HUES64 (cell line): ENCODE data around the gene ARPP21.

Experiments
- H3K27ac ChIP-seq: 2 replicates; pipeline ENCODE4 v1.7.0; 2013; ENCODE audit warnings: low read depth, low read length, inconsistent platforms
- H3K27me3 ChIP-seq: 2 replicates; pipeline ENCODE4 v1.6.1; 2013; ENCODE audit warnings: mild to moderate bottlenecking, low read length; ENCODE audit not compliant: insufficient read depth
- H3K36me3 ChIP-seq: 2 replicates; pipeline ENCODE4 v1.6.1; 2013; ENCODE audit warnings: mild to moderate bottlenecking, low read length; ENCODE audit not compliant: insufficient read depth
- H3K4me1 ChIP-seq: 2 replicates; pipeline ENCODE4 v1.6.1; 2013; ENCODE audit warnings: mild to moderate bottlenecking, low read length, moderate library complexity; ENCODE audit not compliant: insufficient read depth
- H3K4me3 ChIP-seq: 2 replicates; pipeline ENCODE4 v1.5.1; 2013; ENCODE audit warnings: mild to moderate bottlenecking, low read length, moderate library complexity
- H3K9ac ChIP-seq: 2 replicates; pipeline ENCODE4 v1.6.1; 2013; ENCODE audit warnings: mild to moderate bottlenecking, low read depth, low read length
- H3K9me3 ChIP-seq: 2 replicates; pipeline ENCODE4 v1.6.1; 2013; ENCODE audit warnings: low read depth, low read length; ENCODE audit not compliant: insufficient read depth
- whole genome bisulfite sequencing: fragments of 150-250, 120-280 bp; methylation state at CpG from one replicate; pipeline ENCODE4 v1.1.7; 2013; ENCODE audit warnings: missing lambda C conversion rate; 5-methylcytosine and 5-hydroxymethylcytosine counted together

Gene ARPP21

GRCh38 chr3:35737934-35738706 is 98.8 kb downstream of the ARPP21 start:
- no peaks in the 10 kb centered on the region for H3K36me3 ChIP-seq
- H3K4me3 ChIP-seq, result no peak overlapping the region
- no peaks in the 10 kb centered on the region for H3K9me3 ChIP-seq
- 89% methylated on average over 3 of the region's 4 CpGs for WGBS
- no peaks in the 10 kb centered on the region for H3K4me1 ChIP-seq
- H3K27ac ChIP-seq, result no peak overlapping the region
- peaks cover 19% of the 10 kb centered on the region for H3K27me3 ChIP-seq
- H3K9ac ChIP-seq, result no peak overlapping the region

GRCh38 chr3:35739181-35739809 is 100.0 kb downstream of the ARPP21 start:
- Histone ChIP-seq H3K27me3 (peaks cover 31% of the 10 kb centered on the region), H3K4me1 (peaks cover 4% of the 10 kb centered on the region; the same call in 1 of the 2 replicates), H3K36me3 (no peaks in the 10 kb centered on the region), H3K9me3 (no peaks in the 10 kb centered on the region), H3K9ac (no peak overlapping the region), H3K27ac (no peak overlapping the region), H3K4me3 (no peak overlapping the region)
- WGBS, result 74% methylated on average over 5 of the region's 5 CpGs

GRCh38 chr3:35739964-35740527 is 100.7 kb downstream of the ARPP21 start:
- no peaks in the 10 kb centered on the region for H3K9me3 ChIP-seq
- WGBS, result 89% methylated on average over 1 of the region's 2 CpGs
- H3K4me3 ChIP-seq, result no peak overlapping the region
- H3K36me3 ChIP-seq, result no peaks in the 10 kb centered on the region
- H3K9ac ChIP-seq, result no peak overlapping the region
- H3K27me3 ChIP-seq, result peaks cover 37% of the 10 kb centered on the region
- no peak overlapping the region for H3K27ac ChIP-seq
- peaks cover 4% of the 10 kb centered on the region; the same call in 1 of the 2 replicates for H3K4me1 ChIP-seq

GRCh38 chr3:35743218-35743617 is 103.9 kb downstream of the ARPP21 start:
- peaks cover 61% of the 10 kb centered on the region for H3K27me3 ChIP-seq
- H3K4me1 ChIP-seq, result peaks cover 4% of the 10 kb centered on the region; the same call in 1 of the 2 replicates
- no peak overlapping the region for H3K27ac ChIP-seq
- 95% methylated on average over 5 of the region's 5 CpGs for WGBS
- H3K4me3 ChIP-seq, result no peak overlapping the region
- H3K9ac ChIP-seq, result no peak overlapping the region
- H3K9me3 ChIP-seq, result no peaks in the 10 kb centered on the region
- no peaks in the 10 kb centered on the region for H3K36me3 ChIP-seq

- peaks cover 61% of the 10 kb centered on the region for H3K27me3 ChIP-seq
- no peaks in the 10 kb centered on the region for H3K36me3 ChIP-seq
- H3K27ac ChIP-seq, result no peak overlapping the region
- H3K4me1 ChIP-seq, result peaks cover 7% of the 10 kb centered on the region; the same call in 1 of the 2 replicates
- WGBS, result 15% methylated on average over 10 of the region's 10 CpGs
- no peaks in the 10 kb centered on the region for H3K9me3 ChIP-seq
- no peak overlapping the region for H3K9ac ChIP-seq
- no peak overlapping the region for H3K4me3 ChIP-seq
Observed at GRCh38 chr3:35744419-35744818, 105.1 kb downstream of the ARPP21 start.

GRCh38 chr3:35745351-35745750 is 106.0 kb downstream of the ARPP21 start:
- Histone ChIP-seq H3K27ac (no peak overlapping the region), H3K27me3 (peaks cover 61% of the 10 kb centered on the region), H3K4me3 (no peak overlapping the region), H3K9ac (no peak overlapping the region), H3K36me3 (no peaks in the 10 kb centered on the region), H3K9me3 (no peaks in the 10 kb centered on the region), H3K4me1 (peaks cover 7% of the 10 kb centered on the region; the same call in 1 of the 2 replicates)
- WGBS, result no CpG with 5 or more reads among the region's 1 CpG

GRCh38 chr3:35745802-35746484 is 106.6 kb downstream of the ARPP21 start:
- no peaks in the 10 kb centered on the region for H3K36me3 ChIP-seq
- H3K27ac ChIP-seq, result no peak overlapping the region
- no peak overlapping the region for H3K9ac ChIP-seq
- 97% methylated on average over 1 of the region's 2 CpGs for WGBS
- H3K4me1 ChIP-seq, result peaks cover 7% of the 10 kb centered on the region; the same call in 1 of the 2 replicates
- H3K4me3 ChIP-seq, result no peak overlapping the region
- H3K9me3 ChIP-seq, result no peaks in the 10 kb centered on the region
- peaks cover 61% of the 10 kb centered on the region for H3K27me3 ChIP-seq

GRCh38 chr3:35746492-35746891 is 107.2 kb downstream of the ARPP21 start:
- H3K36me3 ChIP-seq, result no peaks in the 10 kb centered on the region
- peaks cover 12% of the 10 kb centered on the region; the same call in 1 of the 2 replicates for H3K4me1 ChIP-seq
- H3K9ac ChIP-seq, result no peak overlapping the region
- H3K27ac ChIP-seq, result no peak overlapping the region
- H3K4me3 ChIP-seq, result no peak overlapping the region
- peaks cover 57% of the 10 kb centered on the region for H3K27me3 ChIP-seq
- H3K9me3 ChIP-seq, result no peaks in the 10 kb centered on the region
- 93% methylated on average over 1 of the region's 2 CpGs for WGBS

- Histone ChIP-seq H3K9me3 (no peaks in the 10 kb centered on the region), H3K36me3 (no peaks in the 10 kb centered on the region), H3K27me3 (peaks cover 42% of the 10 kb centered on the region), H3K27ac (no peak overlapping the region), H3K9ac (no peak overlapping the region), H3K4me3 (no peak overlapping the region), H3K4me1 (peaks cover 14% of the 10 kb centered on the region; the same call in 1 of the 2 replicates)
Observed at GRCh38 chr3:35748144-35748543, 108.8 kb downstream of the ARPP21 start.

GRCh38 chr3:35751207-35751606 is 111.9 kb downstream of the ARPP21 start:
- Histone ChIP-seq H3K4me1 (peaks cover 10% of the 10 kb centered on the region; the same call in 1 of the 2 replicates), H3K27me3 (peaks cover 13% of the 10 kb centered on the region), H3K27ac (no peak overlapping the region), H3K36me3 (no peaks in the 10 kb centered on the region), H3K9me3 (no peaks in the 10 kb centered on the region), H3K9ac (no peak overlapping the region), H3K4me3 (no peak overlapping the region)
- WGBS, result 88% methylated on average over 2 of the region's 3 CpGs
